Mesenchymal stem cell (in vitro differentiated cells and primary cell): ENCODE measurements around the gene TNFRSF12A.
A peak's percentile ranks its signal among the peaks of the same experiment; 100 is the strongest.

Experiments
- DNase-seq: peaks from one replicate; pipeline ENCODE4 v3.0.0-alpha.2; 2013
- H2AFZ ChIP-seq: one replicate; pipeline ENCODE4 v1.6.1; 2013; ENCODE audit warnings: low read depth, mild to moderate bottlenecking, control low read depth, inconsistent platforms, low read length, moderate library complexity
- H2AK5ac ChIP-seq: 2 replicates; pipeline ENCODE4 v1.6.1; 2013; ENCODE audit warnings: low read length, moderate library complexity, mild to moderate bottlenecking, inconsistent platforms; ENCODE audit not compliant: severe bottlenecking
- H2BK120ac ChIP-seq: one replicate; pipeline ENCODE4 v1.6.1; 2013; ENCODE audit warnings: low read depth, mild to moderate bottlenecking, inconsistent platforms, low read length, moderate library complexity
- H2BK12ac ChIP-seq, 2 experiments: one replicate each; pipeline ENCODE4 v1.6.1; 2013; ENCODE audit warnings: inconsistent platforms in 2 of 2, low read length in 2 of 2, mild to moderate bottlenecking in 2 of 2, moderate library complexity in 2 of 2, control low read depth in 1 of 2
- H2BK15ac ChIP-seq: one replicate; pipeline ENCODE4 v1.6.1; 2013; ENCODE audit warnings: mild to moderate bottlenecking, low read depth, inconsistent platforms; ENCODE audit not compliant: poor library complexity, severe bottlenecking
- H2BK5ac ChIP-seq: 2 replicates; pipeline ENCODE4 v1.6.1; 2013; ENCODE audit warnings: low read depth, mild to moderate bottlenecking, low read length, control low read depth, inconsistent platforms; ENCODE audit not compliant: poor library complexity, severe bottlenecking
- H3K14ac ChIP-seq, 2 experiments: one replicate each; pipeline ENCODE4 v1.6.1; 2013; ENCODE audit warnings: inconsistent platforms in 2 of 2, low read length in 2 of 2, control low read depth in 1 of 2, mild to moderate bottlenecking in 1 of 2, moderate library complexity in 1 of 2
- H3K18ac ChIP-seq, 2 experiments: one replicate each; pipeline ENCODE4 v1.6.1; 2013; ENCODE audit warnings: inconsistent platforms in 2 of 2, low read length in 2 of 2, control low read depth in 1 of 2, low read depth in 1 of 2, mild to moderate bottlenecking in 1 of 2
- H3K23ac ChIP-seq, 2 experiments: one replicate each; pipeline ENCODE4 v1.6.1; 2013; ENCODE audit warnings: inconsistent platforms in 2 of 2, low read length in 2 of 2, mild to moderate bottlenecking in 2 of 2, moderate library complexity in 2 of 2, control low read depth in 1 of 2
- H3K27ac ChIP-seq: 2 replicates; pipeline ENCODE4 v1.5.1; 2013; ENCODE audit warnings: mild to moderate bottlenecking, moderate library complexity, low read length, control low read depth, inconsistent platforms; ENCODE audit not compliant: poor library complexity, severe bottlenecking
- H3K27me3 ChIP-seq, 2 experiments: 2 replicates each; pipeline versions ENCODE4 v1.6.1 to v1.7.0; 2013; ENCODE audit warnings: low read length in 2 of 2, mild to moderate bottlenecking in 2 of 2, moderate library complexity in 2 of 2, control low read depth in 1 of 2, inconsistent platforms in 1 of 2; ENCODE audit not compliant: control insufficient read depth in 1 of 2, insufficient read depth in 1 of 2
- H3K36me3 ChIP-seq, 2 experiments: 2 replicates each; pipeline versions ENCODE4 v1.6.1 to v1.7.0; 2013; ENCODE audit warnings: low read length in 2 of 2, control low read depth in 1 of 2, inconsistent platforms in 1 of 2, low read depth in 1 of 2, mild to moderate bottlenecking in 1 of 2; ENCODE audit not compliant: insufficient read depth in 2 of 2, control insufficient read depth in 1 of 2
- H3K4ac ChIP-seq, 2 experiments: one replicate each; pipeline ENCODE4 v1.6.1; 2013; ENCODE audit warnings: inconsistent platforms in 2 of 2, low read length in 2 of 2, mild to moderate bottlenecking in 2 of 2, moderate library complexity in 2 of 2, control low read depth in 1 of 2, low read depth in 1 of 2
- H3K4me1 ChIP-seq: 2 replicates; pipeline ENCODE4 v1.6.1; 2013; ENCODE audit warnings: low read depth, low read length, control low read depth; ENCODE audit not compliant: control insufficient read depth, insufficient read depth
- H3K4me2 ChIP-seq: 2 replicates; pipeline ENCODE4 v1.6.1; 2013; ENCODE audit warnings: low read length, mild to moderate bottlenecking, inconsistent platforms; ENCODE audit not compliant: poor library complexity, severe bottlenecking
- H3K4me3 ChIP-seq, 2 experiments: 2 replicates each; pipeline versions ENCODE4 v1.5.1 to v1.7.0; 2013; ENCODE audit warnings: low read length in 2 of 2, mild to moderate bottlenecking in 2 of 2, control low read depth in 1 of 2, low read depth in 1 of 2; ENCODE audit not compliant: insufficient read depth in 1 of 2
- H3K79me1 ChIP-seq: replicated peaks from 2 replicates; pipeline ENCODE4 v1.6.1; 2013; ENCODE audit warnings: mild to moderate bottlenecking, control low read depth, low read length, inconsistent platforms; ENCODE audit not compliant: poor library complexity, severe bottlenecking
- H3K9ac ChIP-seq: 2 replicates; pipeline ENCODE4 v1.7.0; 2013; ENCODE audit warnings: mild to moderate bottlenecking, low read length, moderate library complexity
- H3K9me3 ChIP-seq: 2 replicates; pipeline ENCODE4 v1.7.0; 2013; ENCODE audit warnings: mild to moderate bottlenecking, low read length; ENCODE audit not compliant: control insufficient read depth
- H4K8ac ChIP-seq: one replicate; pipeline ENCODE4 v1.6.1; 2013; ENCODE audit warnings: inconsistent platforms, mild to moderate bottlenecking, low read length, moderate library complexity
- H4K91ac ChIP-seq: one replicate; pipeline ENCODE4 v1.6.1; 2013; ENCODE audit warnings: mild to moderate bottlenecking, low read length, inconsistent platforms
- WGBS: methylation state at CpG from one replicate; pipeline ENCODE4 v1.1.7; 2013; ENCODE audit warnings: mixed read lengths; 5-methylcytosine and 5-hydroxymethylcytosine counted together

TNFRSF12A gene

GRCh38 chr16:2979669-2980226 is 40.4 kb upstream of the TNFRSF12A start:
- Histone ChIP-seq H3K23ac (no peak overlapping the region), H2BK12ac (no peak overlapping the region), H2BK120ac (no peak overlapping the region), H3K79me1 (peaks cover 20% of the 10 kb centered on the region), H3K14ac (peak overlapping the region in 1 of 2 experiments; percentile 53), H2AFZ (no peak overlapping the region), H3K9ac (peak overlapping the region; percentile 98), H3K36me3 (peaks cover 0 to 26% of the 10 kb centered on the region in 2 experiments), H2BK5ac (no peak overlapping the region), H3K4me1 (peaks cover 30% of the 10 kb centered on the region), H3K27me3 (no peaks in the 10 kb centered on the region), H3K4me3 (peak overlapping the region; percentile 85 to 91), H2BK15ac (peak overlapping the region; percentile 52), H3K27ac (no peak overlapping the region), H4K91ac (no peak overlapping the region), H4K8ac (no peak overlapping the region), H3K9me3 (no peaks in the 10 kb centered on the region), H3K18ac (peak overlapping the region in 1 of 2 experiments; percentile 25), H2AK5ac (no peak overlapping the region), H3K4ac (no peak overlapping the region), H3K4me2 (peak overlapping the region; percentile 96)
- DNase-seq = no peak
- 12% methylated on average over 40 of the region's 43 CpGs for WGBS

- peak within 1 kb of the TSS; percentile 71 for H2BK120ac ChIP-seq
- 13% methylated on average over 50 of the region's 91 CpGs for WGBS
Measured at GRCh38 chr16:2980227-2981176, 39.7 kb upstream of the TNFRSF12A start, which contains the start of gene PKMYT1. TSS of gene PKMYT1 (minus strand) at chr16:2980446. CDS start at chr16:2979657, 789 bp downstream.

GRCh38 chr16:2981177-2981898 is 38.8 kb upstream of the TNFRSF12A start:
- Histone ChIP-seq H3K4ac (peak overlapping the region in 1 of 2 experiments; percentile 13), H4K91ac (no peak overlapping the region), H2AK5ac (no peak overlapping the region), H3K4me2 (peak overlapping the region; percentile 96), H3K27ac (no peak overlapping the region), H2BK5ac (no peak overlapping the region), H2BK15ac (no peak overlapping the region), H3K4me1 (peaks cover 29% of the 10 kb centered on the region), H3K14ac (no peak overlapping the region), H3K27me3 (peaks cover 0 to 4% of the 10 kb centered on the region in 2 experiments), H3K9ac (peak overlapping the region; percentile 98), H3K18ac (peak overlapping the region in 1 of 2 experiments; percentile 50), H3K4me3 (peak overlapping the region in 1 of 2 experiments; percentile 91), H3K79me1 (peaks cover 20% of the 10 kb centered on the region), H2BK12ac (peak overlapping the region in 1 of 2 experiments; percentile 11), H4K8ac (peak overlapping the region; percentile 100), H3K36me3 (peaks cover 0 to 12% of the 10 kb centered on the region in 2 experiments), H3K9me3 (no peaks in the 10 kb centered on the region), H3K23ac (no peak overlapping the region), H2AFZ (no peak overlapping the region), H2BK120ac (no peak overlapping the region)
- peak; percentile 28 for DNase-seq
- 44% methylated on average over 26 of the region's 33 CpGs for WGBS

More at GRCh38 chr16:2980227-2981176, 39.7 kb upstream of the TNFRSF12A start, which contains the start of gene PKMYT1:
- Histone ChIP-seq H2AFZ (peak within 1 kb of the TSS; percentile 59), H3K36me3 (peaks cover 0 to 18% of the 10 kb centered on the region in 2 experiments), H3K18ac (peak within 1 kb of the TSS; percentile 92 to 99), H3K4ac (peak within 1 kb of the TSS; percentile 90 to 95), H3K4me1 (peaks cover 29% of the 10 kb centered on the region), H3K14ac (peak within 1 kb of the TSS in 1 of 2 experiments; percentile 97), H2AK5ac (no peak within 1 kb of the TSS), H2BK12ac (no peak within 1 kb of the TSS), H3K27ac (no peak within 1 kb of the TSS), H3K4me3 (peak within 1 kb of the TSS; percentile 85 to 91), H2BK15ac (peak within 1 kb of the TSS; percentile 52), H3K9ac (peak within 1 kb of the TSS; percentile 98), H3K9me3 (no peaks in the 10 kb centered on the region), H3K79me1 (peaks cover 20% of the 10 kb centered on the region), H3K23ac (no peak within 1 kb of the TSS), H4K91ac (peak within 1 kb of the TSS; percentile 98), H4K8ac (peak within 1 kb of the TSS; percentile 100), H3K27me3 (no peaks in the 10 kb centered on the region), H3K4me2 (peak within 1 kb of the TSS; percentile 96), H2BK5ac (peak within 1 kb of the TSS; percentile 54)
- peak; percentile 79 for DNase-seq
